ENCODE results near the gene GPX4. TPM values are rescaled to one million over a fixed set of nuclear protein-coding genes. Genes with fewer than 3 reads are reported as not detected.
A peak's percentile ranks its signal among the peaks of the same experiment; 100 is the strongest.

The GPX4 gene
- total RNA-seq, 6 donors from 2014 or later = 370 to 717 (median 484) TPM

GRCh38 chr19:1129535-1129934 lies 25.7 kb downstream of the GPX4 start:
- no peaks in the 10 kb centered on the region for H3K9me3 ChIP-seq
- peak in 1 of 2 donors; percentile 60 for DNase-seq
- no peaks in the 10 kb centered on the region for H3K27me3 ChIP-seq
- H3K27ac ChIP-seq = peak overlapping the region in 3 of 4 donors; percentile 23 to 99 (median 46)
- no peak for ATAC-seq (ENCODE audit: low FRiP score in 2 of 2)
- H3K4me1 ChIP-seq = peaks cover 49 to 79% (median 59%) of the 10 kb centered on the region in 4 donors
- peak overlapping the region in 1 of 4 donors; percentile 60 for H3K4me3 ChIP-seq
- TF ChIP-seq POLR2AphosphoS5 (IDR thresholded peaks at IDR 0.05) = no peak
- TF ChIP-seq, protein P1, sequence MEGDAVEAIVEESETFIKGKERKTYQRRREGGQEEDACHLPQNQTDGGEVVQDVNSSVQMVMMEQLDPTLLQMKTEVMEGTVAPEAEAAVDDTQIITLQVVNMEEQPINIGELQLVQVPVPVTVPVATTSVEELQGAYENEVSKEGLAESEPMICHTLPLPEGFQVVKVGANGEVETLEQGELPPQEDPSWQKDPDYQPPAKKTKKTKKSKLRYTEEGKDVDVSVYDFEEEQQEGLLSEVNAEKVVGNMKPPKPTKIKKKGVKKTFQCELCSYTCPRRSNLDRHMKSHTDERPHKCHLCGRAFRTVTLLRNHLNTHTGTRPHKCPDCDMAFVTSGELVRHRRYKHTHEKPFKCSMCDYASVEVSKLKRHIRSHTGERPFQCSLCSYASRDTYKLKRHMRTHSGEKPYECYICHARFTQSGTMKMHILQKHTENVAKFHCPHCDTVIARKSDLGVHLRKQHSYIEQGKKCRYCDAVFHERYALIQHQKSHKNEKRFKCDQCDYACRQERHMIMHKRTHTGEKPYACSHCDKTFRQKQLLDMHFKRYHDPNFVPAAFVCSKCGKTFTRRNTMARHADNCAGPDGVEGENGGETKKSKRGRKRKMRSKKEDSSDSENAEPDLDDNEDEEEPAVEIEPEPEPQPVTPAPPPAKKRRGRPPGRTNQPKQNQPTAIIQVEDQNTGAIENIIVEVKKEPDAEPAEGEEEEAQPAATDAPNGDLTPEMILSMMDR (IDR thresholded peaks at IDR 0.05) = no peak
- no peak for TF ChIP-seq EP300 (IDR thresholded peaks at IDR 0.05)
- no peak for TF ChIP-seq POLR2A (IDR thresholded peaks at IDR 0.05)
- H3K36me3 ChIP-seq = peaks cover 11 to 54% (median 30%) of the 10 kb centered on the region in 4 donors
- 89 to 100% methylated on average over 1 to 16 of the region's 18 CpGs for WGBS, 2 donors

- peaks cover 58 to 91% (median 73%) of the 10 kb centered on the region in 4 donors for H3K4me1 ChIP-seq
- H3K27ac ChIP-seq = peak overlapping the region; percentile 94 to 99 (median 97)
- H3K27me3 ChIP-seq = no peaks in the 10 kb centered on the region
- DNase-seq (peak in 1 of 2 donors; percentile 80), ATAC-seq (ENCODE audit: low FRiP score in 2 of 2) (peak; percentile 0)
- 47 to 61% methylated on average over 10 to 16 of the region's 22 CpGs for WGBS, 2 donors
- H3K9me3 ChIP-seq = no peaks in the 10 kb centered on the region
- no peak for TF ChIP-seq EP300 (IDR thresholded peaks at IDR 0.05)
- TF ChIP-seq POLR2A (IDR thresholded peaks at IDR 0.05) = peak in 1 of 4 donors; percentile 6
- TF ChIP-seq, protein P1 (IDR thresholded peaks at IDR 0.05) = no peak
- TF ChIP-seq POLR2AphosphoS5 (IDR thresholded peaks at IDR 0.05) = no peak
- peaks cover 7 to 44% (median 24%) of the 10 kb centered on the region in 4 donors for H3K36me3 ChIP-seq
- H3K4me3 ChIP-seq = peak overlapping the region; percentile 60 to 90 (median 70)
Measured at GRCh38 chr19:1130771-1131717, 27.2 kb downstream of the GPX4 start.

DNA sequence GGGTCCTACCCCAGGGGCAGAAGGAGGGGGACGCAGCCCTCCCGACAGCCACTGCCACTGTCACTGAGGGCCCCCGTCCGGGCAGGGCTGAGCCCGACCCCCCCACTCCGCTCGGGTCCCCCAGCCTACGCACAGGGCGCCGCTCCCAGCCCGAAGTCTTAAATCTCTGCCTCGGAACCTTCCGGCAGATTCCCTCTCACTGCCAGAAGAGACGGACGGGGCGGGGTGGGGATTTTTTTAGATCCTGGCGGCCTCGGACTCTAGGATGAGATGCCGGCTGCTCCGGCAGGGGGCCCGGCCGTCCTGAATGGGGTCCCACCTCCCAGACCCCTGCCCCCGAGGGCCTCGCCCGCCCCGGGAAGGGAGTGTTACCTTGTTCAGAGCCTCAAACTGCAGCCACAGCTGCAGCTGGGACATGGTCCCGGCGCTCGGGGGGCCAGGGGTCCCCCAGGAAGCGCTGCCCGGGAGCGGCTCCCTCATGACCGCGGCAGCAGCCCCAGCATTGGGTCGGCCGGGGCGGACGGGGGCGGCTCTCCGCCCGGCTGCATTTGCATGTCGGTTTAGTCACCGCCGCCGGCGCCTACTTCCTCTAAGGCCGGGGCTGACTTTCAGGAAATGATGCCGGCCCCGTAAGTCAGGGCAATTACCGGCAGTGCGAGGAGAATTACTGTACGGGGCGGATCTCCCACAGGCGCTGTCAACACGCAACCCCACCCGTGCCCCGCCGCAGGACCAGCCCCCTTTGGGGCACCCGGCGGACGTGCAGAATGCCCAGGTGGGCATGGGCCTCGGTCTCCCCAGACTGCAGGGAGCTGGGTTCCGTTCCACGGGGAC lies 28.1 kb downstream of the GPX4 start:
- peak overlapping the region; percentile 60 to 90 (median 70) for H3K4me3 ChIP-seq
- H3K36me3 ChIP-seq = peaks cover 6 to 44% (median 19%) of the 10 kb centered on the region in 4 donors
- peak overlapping the region; percentile 94 to 99 (median 97) for H3K27ac ChIP-seq
- ATAC-seq (ENCODE audit: low FRiP score in 2 of 2) = peak; percentile 85 to 90
- TF ChIP-seq POLR2A (IDR thresholded peaks at IDR 0.05) = peak in 3 of 4 donors; percentile 52 to 75 (median 52)
- peak; percentile 91 to 98 for TF ChIP-seq POLR2AphosphoS5 (IDR thresholded peaks at IDR 0.05)
- TF ChIP-seq, protein P1 (IDR thresholded peaks at IDR 0.05) = peak in 2 of 6 experiments; percentile 34 to 44
- TF ChIP-seq EP300 (IDR thresholded peaks at IDR 0.05) = peak; percentile 98 to 100 (median 99)
- H3K4me1 ChIP-seq = peaks cover 67 to 91% (median 78%) of the 10 kb centered on the region in 4 donors
- peak; percentile 95 to 96 for DNase-seq
- H3K9me3 ChIP-seq = no peaks in the 10 kb centered on the region
- no peaks in the 10 kb centered on the region for H3K27me3 ChIP-seq
- 10 to 20% methylated on average over 3 to 8 of the region's 64 CpGs for WGBS, 2 donors

DNA sequence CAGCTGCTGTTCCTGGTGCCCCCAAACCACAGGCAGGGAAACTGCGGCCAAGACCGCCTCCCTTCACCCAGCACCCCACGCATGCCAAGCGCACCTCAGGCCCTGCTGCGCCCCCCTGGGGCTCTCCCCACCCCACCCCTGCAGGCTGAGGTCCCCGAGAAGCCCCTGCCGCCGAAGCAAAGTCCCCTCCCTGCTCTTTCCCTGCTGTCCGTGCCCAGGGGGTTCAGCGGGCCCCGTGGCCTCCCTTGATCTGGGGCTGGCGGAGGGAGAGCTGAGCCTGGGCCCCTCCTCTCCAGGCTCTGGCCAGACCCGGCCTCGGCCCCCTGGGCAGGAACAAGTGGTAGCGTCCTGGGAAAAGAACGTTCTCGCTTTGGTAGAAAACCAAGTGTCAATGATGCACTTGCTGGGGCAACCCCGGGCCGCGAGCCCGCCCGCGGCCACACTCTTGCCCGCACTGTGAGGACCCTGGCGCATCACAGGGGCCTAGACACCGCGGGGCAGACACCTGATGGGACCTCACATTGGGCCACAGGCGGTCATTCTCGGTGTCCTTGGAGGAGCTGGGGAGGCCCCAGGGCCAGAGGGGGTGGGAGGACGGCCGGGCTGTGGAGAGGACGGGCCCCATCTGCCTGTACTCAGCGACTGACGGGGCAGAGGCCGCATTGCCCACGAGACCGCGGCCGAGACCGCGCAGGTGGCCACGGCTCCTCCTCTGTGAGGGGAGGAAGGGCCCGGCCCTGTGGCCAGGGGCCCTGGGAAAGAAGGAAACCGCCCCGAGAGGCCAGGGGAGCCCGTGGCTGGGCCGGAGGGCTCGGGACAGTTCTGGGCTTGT lies 29.0 kb downstream of the GPX4 start:
- Histone ChIP-seq H3K4me1 (peaks cover 68 to 85% (median 77%) of the 10 kb centered on the region in 4 donors), H3K36me3 (peaks cover 0 to 35% (median 11%) of the 10 kb centered on the region in 4 donors), H3K27me3 (no peaks in the 10 kb centered on the region), H3K27ac (peak overlapping the region; percentile 94 to 99 (median 97)), H3K4me3 (peak overlapping the region; percentile 3 to 74 (median 62)), H3K9me3 (no peaks in the 10 kb centered on the region)
- DNase-seq (peak in 1 of 2 donors; percentile 89), ATAC-seq (ENCODE audit: low FRiP score in 2 of 2) (peak in 1 of 2 donors; percentile 22)
- peak in 1 of 4 donors; percentile 14 for TF ChIP-seq POLR2A (IDR thresholded peaks at IDR 0.05)
- no peak for TF ChIP-seq POLR2AphosphoS5 (IDR thresholded peaks at IDR 0.05)
- WGBS, 2 donors = 54 to 67% methylated on average over 22 to 38 of the region's 48 CpGs
